H9 (cell line): ENCODE results near the gene DPP6. TPM values are rescaled to one million over a fixed set of nuclear protein-coding genes. Genes with fewer than 3 reads are reported as not detected.

ENCODE experiments used
- DNase-seq: peaks from one replicate; pipeline ENCODE4 v3.0.0-alpha.2; 2017
- H2AFZ ChIP-seq: one replicate; pipeline ENCODE4 v1.6.1; 2013; ENCODE audit warnings: mild to moderate bottlenecking, low read length, control low read depth, moderate library complexity
- H2AK5ac ChIP-seq: 2 replicates; pipeline ENCODE4 v1.6.1; 2013; ENCODE audit warnings: low read length, control low read depth, mixed read lengths; ENCODE audit not compliant: insufficient read length
- H2BK120ac ChIP-seq: one replicate; pipeline ENCODE4 v1.6.1; 2013; ENCODE audit warnings: low read depth, mild to moderate bottlenecking, low read length, control low read depth, inconsistent platforms; ENCODE audit not compliant: poor library complexity, severe bottlenecking
- H2BK12ac ChIP-seq: 2 replicates; pipeline ENCODE4 v1.6.1; 2013; ENCODE audit warnings: low read length, control low read depth, mixed read lengths, low read depth; ENCODE audit not compliant: insufficient read length
- H2BK15ac ChIP-seq: 2 replicates; pipeline ENCODE4 v1.6.1; 2013; ENCODE audit warnings: low read depth, low read length, control low read depth
- H2BK20ac ChIP-seq: one replicate; pipeline ENCODE4 v1.6.1; 2013; ENCODE audit warnings: low read depth, mild to moderate bottlenecking, low read length, control low read depth, inconsistent platforms; ENCODE audit not compliant: poor library complexity, severe bottlenecking
- H2BK5ac ChIP-seq: 2 replicates; pipeline ENCODE4 v1.6.1; 2013; ENCODE audit warnings: low read length, control low read depth, mixed read lengths; ENCODE audit not compliant: insufficient read length
- H3K14ac ChIP-seq: 2 replicates; pipeline ENCODE4 v1.6.1; 2013; ENCODE audit warnings: low read length, control low read depth; ENCODE audit not compliant: insufficient read depth
- H3K18ac ChIP-seq: 2 replicates; pipeline ENCODE4 v1.6.1; 2013; ENCODE audit warnings: low read depth, mild to moderate bottlenecking, mixed read lengths, low read length, control low read depth; ENCODE audit not compliant: insufficient read length
- H3K23ac ChIP-seq: 2 replicates; pipeline ENCODE4 v1.6.1; 2013; ENCODE audit warnings: low read length, control low read depth, mixed read lengths, low read depth; ENCODE audit not compliant: insufficient read length
- H3K23me2 ChIP-seq: 2 replicates; pipeline ENCODE4 v1.6.1; 2013; ENCODE audit warnings: low read depth, mild to moderate bottlenecking, mixed read lengths, low read length, control low read depth; ENCODE audit not compliant: insufficient read length, poor library complexity, severe bottlenecking
- H3K27ac ChIP-seq: 2 replicates; pipeline ENCODE4 v1.5.1; 2013; ENCODE audit warnings: low read length, control low read depth, mixed read lengths, low read depth; ENCODE audit not compliant: insufficient read length
- H3K27me3 ChIP-seq: 2 replicates; pipeline ENCODE4 v1.6.1; 2013; ENCODE audit warnings: low read length, control low read depth, inconsistent platforms; ENCODE audit not compliant: insufficient read depth
- H3K4ac ChIP-seq: 2 replicates; pipeline ENCODE4 v1.6.1; 2013; ENCODE audit warnings: low read depth, mild to moderate bottlenecking, control low read depth, inconsistent platforms, low read length, moderate library complexity
- H3K4me1 ChIP-seq: 2 replicates; pipeline ENCODE4 v1.6.1; 2013; ENCODE audit warnings: low read length, control low read depth, inconsistent platforms; ENCODE audit not compliant: insufficient read depth
- H3K4me2 ChIP-seq: 2 replicates; pipeline ENCODE4 v1.6.1; 2013; ENCODE audit warnings: low read length, control low read depth, mixed read lengths; ENCODE audit not compliant: insufficient read length, insufficient read depth
- H3K56ac ChIP-seq: 2 replicates; pipeline ENCODE4 v1.6.1; 2013; ENCODE audit warnings: low read depth, mild to moderate bottlenecking, mixed read lengths, low read length, control low read depth; ENCODE audit not compliant: insufficient read length
- H3K79me1 ChIP-seq: 2 replicates; pipeline ENCODE4 v1.6.1; 2013; ENCODE audit warnings: low read depth, mild to moderate bottlenecking, moderate library complexity, low read length, control low read depth, inconsistent platforms; ENCODE audit not compliant: insufficient read depth, poor library complexity, severe bottlenecking
- H3K79me2 ChIP-seq: 2 replicates; pipeline ENCODE4 v1.6.1; 2013; ENCODE audit warnings: low read length, control low read depth, inconsistent platforms; ENCODE audit not compliant: insufficient read depth
- H3K9ac ChIP-seq: 2 replicates; pipeline ENCODE4 v1.6.1; 2013; ENCODE audit warnings: low read length, control low read depth, mixed read lengths; ENCODE audit not compliant: insufficient read length; ENCODE audit errors: extremely low read depth
- H3K9me3 ChIP-seq: one replicate; pipeline ENCODE4 v1.6.1; 2013; ENCODE audit warnings: low read depth, low read length, inconsistent platforms; ENCODE audit not compliant: control insufficient read depth
- H3T11ph ChIP-seq: one replicate; pipeline ENCODE4 v1.6.1; 2013; ENCODE audit warnings: mild to moderate bottlenecking, low read length, control low read depth, inconsistent platforms
- H4K20me1 ChIP-seq: one replicate; pipeline ENCODE4 v1.6.1; 2013; ENCODE audit not compliant: control insufficient read depth, insufficient read length, insufficient read depth
- H4K5ac ChIP-seq: 2 replicates; pipeline ENCODE4 v1.6.1; 2013; ENCODE audit warnings: low read depth, mild to moderate bottlenecking, mixed read lengths, low read length, control low read depth; ENCODE audit not compliant: insufficient read length
- H4K8ac ChIP-seq: replicated peaks from 2 replicates; pipeline ENCODE4 v1.6.1; 2013; ENCODE audit warnings: low read length, control low read depth, mixed read lengths, low read depth; ENCODE audit not compliant: insufficient read length
- H4K91ac ChIP-seq: 2 replicates; pipeline ENCODE4 v1.6.1; 2013; ENCODE audit warnings: low read depth, mild to moderate bottlenecking, moderate library complexity, mixed read lengths, low read length, control low read depth; ENCODE audit not compliant: insufficient read length
- H3K27ac Mint-ChIP-seq, 3 experiments: 2 replicates in 2 of 3; 3 replicates in 1 of 3; pipeline ENCODE4 v1.8.0; 2020 to 2021; ENCODE audit warnings: mixed read lengths in 3 of 3, mild to moderate bottlenecking in 1 of 3, moderate library complexity in 1 of 3
- H3K27me3 Mint-ChIP-seq: 2 replicates; pipeline ENCODE4 v1.8.0; 2021; ENCODE audit warnings: low read depth, mild to moderate bottlenecking, moderate library complexity, mixed read lengths
- H3K36me3 Mint-ChIP-seq, 3 experiments: 2 replicates in 2 of 3; 3 replicates in 1 of 3; pipeline ENCODE4 v1.8.0; 2020 to 2021; ENCODE audit warnings: low read depth in 3 of 3, mixed read lengths in 3 of 3; ENCODE audit not compliant: insufficient read depth in 1 of 3
- H3K4me1 Mint-ChIP-seq, 2 experiments: 2 replicates each; pipeline ENCODE4 v1.8.0; 2020; ENCODE audit warnings: mixed read lengths in 2 of 2
- H3K4me3 Mint-ChIP-seq, 2 experiments: 2 replicates in 1 of 2; 3 replicates in 1 of 2; pipeline ENCODE4 v1.8.0; 2020 to 2021; ENCODE audit warnings: mild to moderate bottlenecking in 2 of 2, mixed read lengths in 2 of 2, moderate library complexity in 1 of 2
- H3K9me3 Mint-ChIP-seq, 2 experiments: 2 replicates in 1 of 2; 3 replicates in 1 of 2; pipeline ENCODE4 v1.8.0; 2020; ENCODE audit warnings: mild to moderate bottlenecking in 2 of 2, mixed read lengths in 2 of 2, moderate library complexity in 1 of 2
- CTCF ChIP-seq: fragments of 200-600 bp; sonication (generic); conservative IDR thresholded peaks from 3 replicates; pipeline ENCODE4 v1.8.0; 2021; ENCODE audit warnings: antibody characterized with exemption, mild to moderate bottlenecking
- WGBS: extraction: QIAGEN DNeasy Blood & Tissue Kit; methylation state at CpG from one replicate; pipeline ENCODE4 v1.1.7; 2013; ENCODE audit warnings: missing lambda C conversion rate, low lambda C conversion rate, mixed read lengths; ENCODE audit not compliant: insufficient read length; ENCODE audit errors: extremely low coverage; 5-methylcytosine and 5-hydroxymethylcytosine counted together
- total RNA-seq: library from RNA; stranded (reverse); gene quantifications from 2 replicates; pipeline ENCODE4 v1.2.1, GENCODE V29; 2021

Gene DPP6
- total RNA-seq, 1 experiment from 2014 or later, result 4.5 TPM

GRCh38 chr7:154517768-154518167 is 465.6 kb downstream of the DPP6 start:
- no peak overlapping the region for H3K27ac Mint-ChIP-seq

More at GRCh38 chr7:154517768-154518167, 465.6 kb downstream of the DPP6 start:
- Histone ChIP-seq H3K4ac (no peak overlapping the region), H4K20me1 (no peaks in the 10 kb centered on the region), H2BK5ac (no peak overlapping the region), H3K23ac (no peak overlapping the region), H3K14ac (no peak overlapping the region), H2BK120ac (no peak overlapping the region), H3K56ac (no peak overlapping the region), H4K91ac (no peak overlapping the region), H3K9ac (no peak overlapping the region), H3K4me2 (no peak overlapping the region), H2BK20ac (no peak overlapping the region), H3K79me1 (no peaks in the 10 kb centered on the region), H2AK5ac (no peak overlapping the region), H2AFZ (no peak overlapping the region), H2BK15ac (no peak overlapping the region), H3K27me3 (no peaks in the 10 kb centered on the region), H3K79me2 (no peaks in the 10 kb centered on the region), H3K4me1 (no peaks in the 10 kb centered on the region), H3T11ph (no peak overlapping the region), H3K27ac (no peak overlapping the region), H4K8ac (no peak overlapping the region), H4K5ac (no peak overlapping the region), H3K23me2 (no peaks in the 10 kb centered on the region), H3K18ac (no peak overlapping the region), H2BK12ac (no peak overlapping the region), H3K9me3 (no peaks in the 10 kb centered on the region)
- Mint-ChIP-seq H3K9me3 (no peaks in the 10 kb centered on the region), H3K4me1 (no peaks in the 10 kb centered on the region), H3K36me3 (no peaks in the 10 kb centered on the region), H3K4me3 (no peak overlapping the region), H3K27me3 (peaks cover 1% of the 10 kb centered on the region; the same call in 1 of the 2 replicates)
- no CpG with 5 or more reads among the region's 10 CpGs for WGBS
- TF ChIP-seq CTCF, result no peak
- DNase-seq, result no peak
